HEK293 (cell line): ENCODE measurements around the gene NIT1.

Experiments used
- ELK4 ChIP-seq: IDR thresholded peaks from 2 replicates; pipeline ENCODE4 v1.6.1; 2011; ENCODE audit warnings: mild to moderate bottlenecking, low read depth, low read length, borderline replicate concordance
- IKZF3 ChIP-seq: fragments of 450-650 bp; IDR thresholded peaks from 2 replicates; pipeline ENCODE4 v1.5.0; 2018; ENCODE audit warnings: missing biosample characterization, mild to moderate bottlenecking, missing genetic modification characterization, moderate library complexity
- MEIS1 ChIP-seq: sonication (generic); formaldehyde crosslinking; IDR thresholded peaks from 2 replicates; pipeline ENCODE4 v1.8.1; 2022; ENCODE audit warnings: missing genetic modification reagents, mild to moderate bottlenecking, borderline replicate concordance
- PRDM1 ChIP-seq: fragments of 450-650 bp; formaldehyde crosslinking; IDR thresholded peaks from 2 replicates; pipeline ENCODE4; 2016; ENCODE audit warnings: missing biosample characterization, missing genetic modification characterization
- PRDM2 ChIP-seq: fragments of 450-650 bp; formaldehyde crosslinking; IDR thresholded peaks from 2 replicates; pipeline ENCODE4 v1.5.1; 2016; ENCODE audit warnings: missing biosample characterization, missing genetic modification characterization, borderline replicate concordance
- REST ChIP-seq: fragments of 450-650 bp; formaldehyde crosslinking; IDR thresholded peaks from 2 replicates; pipeline ENCODE4 v1.5.1; 2016; ENCODE audit warnings: missing biosample characterization, missing genetic modification characterization
- SALL2 ChIP-seq: fragments of 450-650 bp; formaldehyde crosslinking; IDR thresholded peaks from 2 replicates; pipeline ENCODE4 v1.5.0; 2017; ENCODE audit warnings: missing biosample characterization, mild to moderate bottlenecking, missing genetic modification characterization, borderline replicate concordance
- SCRT2 ChIP-seq: fragments of 450-650 bp; formaldehyde crosslinking; IDR thresholded peaks from 2 replicates; pipeline ENCODE4 v1.5.1; 2016; ENCODE audit warnings: missing biosample characterization, missing genetic modification characterization
- ZBTB49 ChIP-seq: fragments of 450-650 bp; formaldehyde crosslinking; IDR thresholded peaks from 2 replicates; pipeline ENCODE4 v1.5.1; 2016; ENCODE audit warnings: missing biosample characterization, missing genetic modification characterization, low read depth
- ZNF121 ChIP-seq: fragments of 450-650 bp; formaldehyde crosslinking; IDR thresholded peaks from 2 replicates; pipeline ENCODE4 v1.5.1; 2016; ENCODE audit warnings: missing biosample characterization, missing genetic modification characterization
- ZNF148 ChIP-seq: fragments of 450-650 bp; formaldehyde crosslinking; IDR thresholded peaks from 2 replicates; pipeline ENCODE4 v1.5.0; 2017; ENCODE audit warnings: missing biosample characterization, missing genetic modification characterization, borderline replicate concordance
- ZNF155 ChIP-seq: fragments of 450-650 bp; formaldehyde crosslinking; IDR thresholded peaks from 2 replicates; pipeline ENCODE4 v1.5.1; 2016; ENCODE audit warnings: missing biosample characterization, missing genetic modification characterization
- ZNF19 ChIP-seq: fragments of 450-650 bp; formaldehyde crosslinking; IDR thresholded peaks from 2 replicates; pipeline ENCODE4; 2016; ENCODE audit warnings: missing biosample characterization, missing genetic modification characterization, low read depth
- ZNF274 ChIP-seq, 2 experiments: fragments of 200-500 bp in 1 of 2; fragments of 450-650 bp in 1 of 2; sonication (Bioruptor generic) in 1 of 2; formaldehyde crosslinking in 1 of 2; IDR thresholded peaks; 2 replicates each; pipeline versions ENCODE4 v1.5.1 to v1.6.1; 2014 to 2016; ENCODE audit warnings: borderline replicate concordance in 1 of 2, inconsistent platforms in 1 of 2, low read length in 1 of 2, missing biosample characterization in 1 of 2, missing genetic modification characterization in 1 of 2
- ZNF391 ChIP-seq: fragments of 450-650 bp; formaldehyde crosslinking; IDR thresholded peaks from 2 replicates; pipeline ENCODE4 v1.5.1; 2016; ENCODE audit warnings: low read depth, missing biosample characterization, missing genetic modification characterization, borderline replicate concordance
- ZNF510 ChIP-seq: fragments of 450-650 bp; formaldehyde crosslinking; IDR thresholded peaks from 2 replicates; pipeline ENCODE4 v1.5.1; 2018; ENCODE audit warnings: mild to moderate bottlenecking, missing genetic modification characterization, missing biosample characterization; ENCODE audit not compliant: insufficient replicate concordance
- ZNF514 ChIP-seq: fragments of 450-650 bp; formaldehyde crosslinking; IDR thresholded peaks from 2 replicates; pipeline ENCODE4 v1.5.1; 2016; ENCODE audit warnings: missing biosample characterization, missing genetic modification characterization
- ZNF561 ChIP-seq: fragments of 450-650 bp; IDR thresholded peaks from 2 replicates; pipeline ENCODE4 v1.5.1; 2018; ENCODE audit warnings: missing biosample characterization, missing genetic modification characterization, borderline replicate concordance
- ZNF843 ChIP-seq: fragments of 450-650 bp; formaldehyde crosslinking; IDR thresholded peaks from 2 replicates; pipeline ENCODE4 v1.5.1; 2016; ENCODE audit warnings: missing biosample characterization, missing genetic modification characterization

NIT1 gene

GRCh38 chr1:161165742-161166668 lies 48.1 kb downstream of the NIT1 start, which contains the start of gene PPOX (continued):
- TF ChIP-seq PRDM2 (no peak), REST (tag by site-specific recombination) (no peak), ZNF121 (tag by site-specific recombination) (no peak), ZNF510 (tag by site-specific recombination) (no peak), ZNF155 (tag by site-specific recombination) (no peak), ZNF843 (tag by site-specific recombination) (no peak; the same call in 1 of the 2 replicates), MEIS1 (CRISPR knock-in tag) (no peak), SCRT2 (tag by site-specific recombination) (peak; percentile 99), ZNF391 (tag by site-specific recombination) (0 out of 2 replicates have a peak, but pooled peaks have one; percentile 44), ZNF514 (tag by site-specific recombination) (no peak), SALL2 (tag by site-specific recombination) (no peak), ELK4 (no peak), ZNF274 (IDR thresholded peaks at IDR 0.05; ENCODE audit: low read length) (no peak), ZNF274 (tag by site-specific recombination; IDR thresholded peaks at IDR 0.05; ENCODE audit: borderline replicate concordance) (no peak), IKZF3 (tag by site-specific recombination) (no peak), ZNF19 (no peak), PRDM1 (tag by site-specific recombination) (no peak), ZNF561 (tag by site-specific recombination) (no peak), ZBTB49 (tag by site-specific recombination) (no peak), ZNF148 (tag by site-specific recombination) (no peak)
